Tibial nerve (tissue), 4 donors: ENCODE data around the gene SLC34A3.

Experiments
- EP300 ChIP-seq, 2 donors: sonication (generic); formaldehyde crosslinking; IDR thresholded peaks; one replicate each; pipeline ENCODE4 v1.6.1; 2017; ENCODE audit warnings: antibody characterized with exemption in 2 of 2, mild to moderate bottlenecking in 1 of 2
- TF ChIP-seq, protein P1 (sequence below), 5 experiments: fragments of 200-600 bp in 3 of 5; fragments of 450-650 bp in 2 of 5; sonication (generic) in 3 of 5; IDR thresholded peaks; one replicate each; pipeline ENCODE4 v1.5.1; 2016 to 2019; ENCODE audit warnings: antibody characterized with exemption in 5 of 5, mild to moderate bottlenecking in 3 of 5, moderate library complexity in 2 of 5

DNA sequence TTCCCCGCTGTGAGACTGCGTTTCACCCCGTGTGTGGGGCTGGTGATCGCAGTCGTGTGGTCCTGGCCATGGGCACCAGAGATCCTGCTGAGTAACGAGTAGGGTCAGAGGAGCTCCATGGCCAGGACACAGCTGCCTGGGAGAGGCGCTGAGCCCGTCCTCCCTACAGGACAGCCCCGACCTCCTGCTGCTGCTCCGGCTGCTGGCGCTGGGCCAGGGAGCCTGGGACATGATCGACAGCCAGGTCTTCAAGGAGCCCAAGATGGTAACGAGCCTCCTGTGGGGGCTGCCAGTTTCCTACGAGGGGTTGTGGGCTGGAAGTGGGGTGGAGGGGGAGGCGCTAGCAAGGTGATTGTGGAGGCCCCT is 35.4 kb downstream of the SLC34A3 start:
- TF ChIP-seq, protein P1, sequence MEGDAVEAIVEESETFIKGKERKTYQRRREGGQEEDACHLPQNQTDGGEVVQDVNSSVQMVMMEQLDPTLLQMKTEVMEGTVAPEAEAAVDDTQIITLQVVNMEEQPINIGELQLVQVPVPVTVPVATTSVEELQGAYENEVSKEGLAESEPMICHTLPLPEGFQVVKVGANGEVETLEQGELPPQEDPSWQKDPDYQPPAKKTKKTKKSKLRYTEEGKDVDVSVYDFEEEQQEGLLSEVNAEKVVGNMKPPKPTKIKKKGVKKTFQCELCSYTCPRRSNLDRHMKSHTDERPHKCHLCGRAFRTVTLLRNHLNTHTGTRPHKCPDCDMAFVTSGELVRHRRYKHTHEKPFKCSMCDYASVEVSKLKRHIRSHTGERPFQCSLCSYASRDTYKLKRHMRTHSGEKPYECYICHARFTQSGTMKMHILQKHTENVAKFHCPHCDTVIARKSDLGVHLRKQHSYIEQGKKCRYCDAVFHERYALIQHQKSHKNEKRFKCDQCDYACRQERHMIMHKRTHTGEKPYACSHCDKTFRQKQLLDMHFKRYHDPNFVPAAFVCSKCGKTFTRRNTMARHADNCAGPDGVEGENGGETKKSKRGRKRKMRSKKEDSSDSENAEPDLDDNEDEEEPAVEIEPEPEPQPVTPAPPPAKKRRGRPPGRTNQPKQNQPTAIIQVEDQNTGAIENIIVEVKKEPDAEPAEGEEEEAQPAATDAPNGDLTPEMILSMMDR (IDR thresholded peaks at IDR 0.05): no peak
- no peak for TF ChIP-seq EP300 (IDR thresholded peaks at IDR 0.05)
